Measurements from ENCODE around the gene PHF1.
A peak's percentile ranks its signal among the peaks of the same experiment; 100 is the strongest.

PHF1 gene

GRCh38 chr6:33417903-33418689 lies 7.3 kb downstream of the PHF1 start, which contains the start of gene CUTA:
Gene CUTA (minus strand): TSS chr6:33418107. CDS start chr6:33418000, 107 bp downstream.
- ChIA-PET CTCF (interaction anchor here (0.6 to 2.1 kb wide), 10 partner anchors 7 to 141 kb away, joined by 3 to 8 read pairs (median 4); partner anchors contain the start of genes B3GALT4, WDR46 and ZBTB9), POLR2A (interaction anchor here (0.6 kb wide), 1 partner anchor 90 kb away, joined by 5 read pairs; no protein-coding TSS in a partner anchor)
- Histone ChIP-seq H3K27me3 (replicated peaks in 2 of 5; ENCODE audit: control insufficient read depth in 4 of 5, insufficient read depth in 5 of 5, low read length in 4 of 5) (no peaks in the 10 kb centered on the region), H3K4me3 (ENCODE audit: control insufficient read depth in 1 of 7, extremely low read depth in 1 of 7, insufficient read depth in 4 of 7, low read depth in 2 of 7, low read length in 6 of 7) (peak within 1 kb of the TSS; percentile 58 to 91 (median 80)), H3K9me3 (ENCODE audit: control extremely low read depth in 1 of 5, control insufficient read depth in 4 of 5, insufficient read depth in 2 of 5, low read depth in 1 of 5, low read length in 4 of 5) (no peaks in the 10 kb centered on the region), H3K36me3 (ENCODE audit: control insufficient read depth in 4 of 4, insufficient read depth in 4 of 4, low read length in 3 of 4) (peaks cover 3 to 35% (median 26%) of the 10 kb centered on the region in 4 experiments), H3K4me1 (ENCODE audit: control extremely low read depth in 1 of 4, control insufficient read depth in 4 of 4, insufficient read depth in 4 of 4, low read length in 3 of 4) (peaks cover 14 to 45% (median 39%) of the 10 kb centered on the region in 4 experiments), H3K27ac (ENCODE audit: insufficient read depth in 1 of 2, low read depth in 1 of 2, low read length in 2 of 2, poor library complexity in 1 of 2, severe bottlenecking in 2 of 2) (peak within 1 kb of the TSS; percentile 70 to 92)
- DNase-seq: peak; percentile 100
- WGBS (ENCODE audit: insufficient coverage): under 1% methylated on average over 47 of the region's 51 CpGs

- no peak for DNase-seq
- ChIA-PET CTCF (interaction anchor here (0.6 to 2.1 kb wide), 7 partner anchors 10 to 142 kb away, joined by 3 to 8 read pairs (median 3); partner anchors contain the start of genes B3GALT4 and WDR46), POLR2A (no interaction called here)
- Histone ChIP-seq H3K4me1 (ENCODE audit: control extremely low read depth in 1 of 4, control insufficient read depth in 4 of 4, insufficient read depth in 4 of 4, low read length in 3 of 4) (peaks cover 14 to 45% (median 38%) of the 10 kb centered on the region in 4 experiments), H3K27ac (ENCODE audit: insufficient read depth in 1 of 2, low read depth in 1 of 2, low read length in 2 of 2, poor library complexity in 1 of 2, severe bottlenecking in 2 of 2) (peak overlapping the region; percentile 70 to 92), H3K4me3 (ENCODE audit: control insufficient read depth in 1 of 7, extremely low read depth in 1 of 7, insufficient read depth in 4 of 7, low read depth in 2 of 7, low read length in 6 of 7) (peak overlapping the region in 6 of 7 experiments; percentile 43 to 80 (median 68)), H3K27me3 (replicated peaks in 2 of 5; ENCODE audit: control insufficient read depth in 4 of 5, insufficient read depth in 5 of 5, low read length in 4 of 5) (no peaks in the 10 kb centered on the region), H3K9me3 (ENCODE audit: control extremely low read depth in 1 of 5, control insufficient read depth in 4 of 5, insufficient read depth in 2 of 5, low read depth in 1 of 5, low read length in 4 of 5) (no peaks in the 10 kb centered on the region), H3K36me3 (ENCODE audit: control insufficient read depth in 4 of 4, insufficient read depth in 4 of 4, low read length in 3 of 4) (peaks cover 2 to 28% (median 19%) of the 10 kb centered on the region in 4 experiments)
- 64% methylated on average over 6 of the region's 8 CpGs for WGBS (ENCODE audit: insufficient coverage)
Observed at GRCh38 chr6:33418690-33419291, 8.0 kb downstream of the PHF1 start.

- POLR2A ChIA-PET: no interaction called here
- WGBS (ENCODE audit: insufficient coverage): 2% methylated on average over 10 of the region's 22 CpGs
- DNase-seq: peak in 1 of 3 donors; percentile 32
Observed at GRCh38 chr6:33419580-33420490, 9.0 kb downstream of the PHF1 start, which contains the start of gene SYNGAP1. Gene SYNGAP1 (plus strand): TSS chr6:33420065. CDS start chr6:33420265, 200 bp downstream.

GRCh38 chr6:33420491-33421343 lies 9.9 kb downstream of the PHF1 start:
- Histone ChIP-seq H3K4me1 (ENCODE audit: control extremely low read depth in 1 of 4, control insufficient read depth in 4 of 4, insufficient read depth in 4 of 4, low read length in 3 of 4) (peaks cover 14 to 57% (median 49%) of the 10 kb centered on the region in 4 experiments), H3K27ac (ENCODE audit: insufficient read depth in 1 of 2, low read depth in 1 of 2, low read length in 2 of 2, poor library complexity in 1 of 2, severe bottlenecking in 2 of 2) (no peak overlapping the region), H3K9me3 (ENCODE audit: control extremely low read depth in 1 of 5, control insufficient read depth in 4 of 5, insufficient read depth in 2 of 5, low read depth in 1 of 5, low read length in 4 of 5) (no peaks in the 10 kb centered on the region), H3K27me3 (replicated peaks in 2 of 5; ENCODE audit: control insufficient read depth in 4 of 5, insufficient read depth in 5 of 5, low read length in 4 of 5) (no peaks in the 10 kb centered on the region), H3K36me3 (ENCODE audit: control insufficient read depth in 4 of 4, insufficient read depth in 4 of 4, low read length in 3 of 4) (peaks cover under 1 to 10% (median 5%) of the 10 kb centered on the region in 4 experiments), H3K4me3 (ENCODE audit: control insufficient read depth in 1 of 7, extremely low read depth in 1 of 7, insufficient read depth in 4 of 7, low read depth in 2 of 7, low read length in 6 of 7) (peak overlapping the region in 2 of 7 experiments; percentile 26 to 73)
- DNase-seq: peak in 1 of 3 donors; percentile 41
- 70% methylated on average over 5 of the region's 6 CpGs for WGBS (ENCODE audit: insufficient coverage)
- ChIA-PET CTCF (no interaction called here), POLR2A (no interaction called here)

More at GRCh38 chr6:33419580-33420490, 9.0 kb downstream of the PHF1 start, which contains the start of gene SYNGAP1:
- no peaks in the 10 kb centered on the region for H3K27me3 ChIP-seq (replicated peaks in 2 of 5; ENCODE audit: control insufficient read depth in 4 of 5, insufficient read depth in 5 of 5, low read length in 4 of 5)
- H3K9me3 ChIP-seq (ENCODE audit: control extremely low read depth in 1 of 5, control insufficient read depth in 4 of 5, insufficient read depth in 2 of 5, low read depth in 1 of 5, low read length in 4 of 5): no peaks in the 10 kb centered on the region
- H3K36me3 ChIP-seq (ENCODE audit: control insufficient read depth in 4 of 4, insufficient read depth in 4 of 4, low read length in 3 of 4): peaks cover 2 to 19% (median 11%) of the 10 kb centered on the region in 4 experiments
- peak within 1 kb of the TSS in 6 of 7 experiments; percentile 3 to 75 (median 64) for H3K4me3 ChIP-seq (ENCODE audit: control insufficient read depth in 1 of 7, extremely low read depth in 1 of 7, insufficient read depth in 4 of 7, low read depth in 2 of 7, low read length in 6 of 7)
- CTCF ChIA-PET: interaction anchor here (2.1 kb wide), 1 partner anchor 11 kb away, joined by 8 read pairs; no protein-coding TSS in a partner anchor
- peaks cover 14 to 54% (median 43%) of the 10 kb centered on the region in 4 experiments for H3K4me1 ChIP-seq (ENCODE audit: control extremely low read depth in 1 of 4, control insufficient read depth in 4 of 4, insufficient read depth in 4 of 4, low read length in 3 of 4)
- peak within 1 kb of the TSS; percentile 70 to 92 for H3K27ac ChIP-seq (ENCODE audit: insufficient read depth in 1 of 2, low read depth in 1 of 2, low read length in 2 of 2, poor library complexity in 1 of 2, severe bottlenecking in 2 of 2)

GRCh38 chr6:33421344-33421643 lies 10.5 kb downstream of the PHF1 start:
- POLR2A ChIA-PET: no interaction called here
- DNase-seq: no peak
- no peaks in the 10 kb centered on the region for H3K27me3 ChIP-seq (replicated peaks in 2 of 5; ENCODE audit: control insufficient read depth in 4 of 5, insufficient read depth in 5 of 5, low read length in 4 of 5)
- no peaks in the 10 kb centered on the region for H3K9me3 ChIP-seq (ENCODE audit: control extremely low read depth in 1 of 5, control insufficient read depth in 4 of 5, insufficient read depth in 2 of 5, low read depth in 1 of 5, low read length in 4 of 5)
- no peak overlapping the region for H3K4me3 ChIP-seq (ENCODE audit: control insufficient read depth in 1 of 7, extremely low read depth in 1 of 7, insufficient read depth in 4 of 7, low read depth in 2 of 7, low read length in 6 of 7)
- H3K27ac ChIP-seq (ENCODE audit: insufficient read depth in 1 of 2, low read depth in 1 of 2, low read length in 2 of 2, poor library complexity in 1 of 2, severe bottlenecking in 2 of 2): no peak overlapping the region
- WGBS (ENCODE audit: insufficient coverage): 100% methylated on average over 2 of the region's 2 CpGs
- H3K36me3 ChIP-seq (ENCODE audit: control insufficient read depth in 4 of 4, insufficient read depth in 4 of 4, low read length in 3 of 4): peaks cover 0 to 5% (median 1%) of the 10 kb centered on the region in 4 experiments
- CTCF ChIA-PET: no interaction called here
- H3K4me1 ChIP-seq (ENCODE audit: control extremely low read depth in 1 of 4, control insufficient read depth in 4 of 4, insufficient read depth in 4 of 4, low read length in 3 of 4): peaks cover 14 to 55% (median 49%) of the 10 kb centered on the region in 4 experiments

GRCh38 chr6:33423777-33424176 lies 13.0 kb downstream of the PHF1 start:
- Histone ChIP-seq H3K27me3 (replicated peaks in 2 of 5; ENCODE audit: control insufficient read depth in 4 of 5, insufficient read depth in 5 of 5, low read length in 4 of 5) (no peaks in the 10 kb centered on the region), H3K4me3 (ENCODE audit: control insufficient read depth in 1 of 7, extremely low read depth in 1 of 7, insufficient read depth in 4 of 7, low read depth in 2 of 7, low read length in 6 of 7) (no peak overlapping the region), H3K9me3 (ENCODE audit: control extremely low read depth in 1 of 5, control insufficient read depth in 4 of 5, insufficient read depth in 2 of 5, low read depth in 1 of 5, low read length in 4 of 5) (no peaks in the 10 kb centered on the region), H3K4me1 (ENCODE audit: control extremely low read depth in 1 of 4, control insufficient read depth in 4 of 4, insufficient read depth in 4 of 4, low read length in 3 of 4) (peaks cover 4 to 56% (median 47%) of the 10 kb centered on the region in 4 experiments), H3K27ac (ENCODE audit: insufficient read depth in 1 of 2, low read depth in 1 of 2, low read length in 2 of 2, poor library complexity in 1 of 2, severe bottlenecking in 2 of 2) (peak overlapping the region in 1 of 2 experiments; percentile 12), H3K36me3 (ENCODE audit: control insufficient read depth in 4 of 4, insufficient read depth in 4 of 4, low read length in 3 of 4) (no peaks in the 10 kb centered on the region)
- no peak for DNase-seq
- CTCF ChIA-PET: interaction anchor here (1.1 kb wide), 1 partner anchor 147 kb away, joined by 3 read pairs; the partner anchor contains the start of gene B3GALT4
- 100% methylated on average over 1 of the region's 2 CpGs for WGBS (ENCODE audit: insufficient coverage)
- POLR2A ChIA-PET: no interaction called here
